HCT116 (cell line): Measurements from ENCODE around the gene DTWD2. TPM values are rescaled to one million over a fixed set of nuclear protein-coding genes. Genes with fewer than 3 reads are reported as not detected.
A peak's percentile ranks its signal among the peaks of the same experiment; 100 is the strongest.

ENCODE experiments used
- ATAC-seq: fragments of 200-7000 bp; cut with Tn5 transposase; 2 replicates; pipeline ENCODE4 v1.9.1; 2020; ENCODE audit warnings: mild to moderate bottlenecking, moderate library complexity
- BruUV-seq: library from RNA; stranded (reverse); fragments of 400-500 nt; replicated peaks from 2 replicates; lab custom pipeline; 2021; lab: Mats Ljungman, UMichigan
- CTCF ChIA-PET: fragments of 300-600 bp; sonication (Branson Sonifier 250); formaldehyde crosslinking; loops from one replicate; lab custom pipeline; 2021; ENCODE audit warnings: antibody characterized with exemption; lab: Charles Lee
- POLR2A ChIA-PET: fragments of 300-600, 350-600 bp; sonication (Branson Sonifier 250); formaldehyde crosslinking; loops from one replicate; lab custom pipeline; 2021; ENCODE audit warnings: antibody characterized with exemption; lab: Charles Lee
- RAD21 ChIA-PET, 2 experiments: fragments of 300-600 bp; sonication (Branson Sonifier 250); formaldehyde crosslinking; loops; one replicate each; lab custom pipeline; 2023; ENCODE audit warnings: low total read pairs in 2 of 2; ENCODE audit not compliant: uncharacterized antibody in 2 of 2, unreplicated experiment in 2 of 2, low non-redundant PET in 1 of 2; lab: Charles Lee
- DNase-seq: peaks from one replicate; pipeline ENCODE4 v3.0.0-alpha.2; 2010; ENCODE audit warnings: low read depth, low spot score
- H2AFZ ChIP-seq: fragments of 200-600 bp; shearing (Covaris generic), sonication (generic); 2 replicates; pipeline ENCODE4 v1.6.1; 2017; ENCODE audit warnings: low read depth, mixed run types, mixed read lengths, antibody characterized with exemption, low read length; ENCODE audit not compliant: poor library complexity, severe bottlenecking
- H3K27ac ChIP-seq: 2 replicates; pipeline ENCODE4 v1.5.1; 2012; ENCODE audit warnings: low read depth, low read length
- H3K27me3 ChIP-seq: fragments of 200-600 bp; sonication (generic); 2 replicates; pipeline ENCODE4 v1.6.1; 2016; ENCODE audit warnings: mixed run types, low read length, mixed read lengths; ENCODE audit not compliant: insufficient read depth
- H3K36me3 ChIP-seq, 2 experiments: fragments of 200-500 bp in 1 of 2; fragments of 200-600 bp in 1 of 2; sonication (Bioruptor generic) in 1 of 2; sonication (generic) in 1 of 2; 2 replicates each; pipeline versions ENCODE4 v1.5.1 to v1.6.1; 2014 to 2016; ENCODE audit warnings: low read length in 2 of 2, inconsistent platforms in 1 of 2, mixed read lengths in 1 of 2, mixed run types in 1 of 2; ENCODE audit not compliant: insufficient read depth in 2 of 2, control insufficient read depth in 1 of 2
- H3K4me1 ChIP-seq, 2 experiments: fragments of 200-600 bp in 1 of 2; sonication (generic) in 1 of 2; 2 replicates each; pipeline versions ENCODE4 v1.5.1 to v1.6.1; 2012 to 2017; ENCODE audit warnings: low read length in 2 of 2, inconsistent platforms in 1 of 2, mild to moderate bottlenecking in 1 of 2, mixed read lengths in 1 of 2, mixed run types in 1 of 2, moderate library complexity in 1 of 2; ENCODE audit not compliant: insufficient read depth in 2 of 2, control insufficient read depth in 1 of 2
- H3K4me2 ChIP-seq: fragments of 200-600 bp; sonication (generic); 2 replicates; pipeline ENCODE4 v1.6.1; 2017; ENCODE audit warnings: mixed run types, low read length, mixed read lengths
- H3K4me3 ChIP-seq, 2 experiments: fragments of 200-600 bp in 1 of 2; sonication (generic) in 1 of 2; replicated peaks in 1 of 2; 2 replicates each; pipeline ENCODE4 v1.5.1; 2011 to 2016; ENCODE audit warnings: low read length in 2 of 2, control low read depth in 1 of 2, low read depth in 1 of 2, mild to moderate bottlenecking in 1 of 2, mixed read lengths in 1 of 2, mixed run types in 1 of 2
- H3K79me2 ChIP-seq: fragments of 200-600 bp; sonication (generic); 2 replicates; pipeline ENCODE4 v1.6.1; 2017; ENCODE audit warnings: mild to moderate bottlenecking, mixed run types, low read length, moderate library complexity, mixed read lengths; ENCODE audit not compliant: insufficient read depth
- H3K9ac ChIP-seq: fragments of 200-600 bp; sonication (generic); 2 replicates; pipeline ENCODE4 v1.6.1; 2016; ENCODE audit warnings: low read length, mixed read lengths
- H3K9me2 ChIP-seq: fragments of 200-600 bp; sonication (generic), shearing (Covaris generic); 2 replicates; pipeline ENCODE4 v1.6.1; 2017; ENCODE audit warnings: mixed run types, mild to moderate bottlenecking, moderate library complexity; ENCODE audit not compliant: insufficient read depth
- H3K9me3 ChIP-seq, 2 experiments: fragments of 200-500 bp in 1 of 2; fragments of 200-600 bp in 1 of 2; sonication (Bioruptor generic) in 1 of 2; sonication (generic) in 1 of 2; 2 replicates each; pipeline ENCODE4 v1.6.1; 2014 to 2017; ENCODE audit warnings: low read length in 2 of 2, mixed read lengths in 2 of 2, inconsistent platforms in 1 of 2, low read depth in 1 of 2, mild to moderate bottlenecking in 1 of 2, mixed run types in 1 of 2, moderate library complexity in 1 of 2; ENCODE audit not compliant: control insufficient read depth in 1 of 2, insufficient read depth in 1 of 2
- H4K20me1 ChIP-seq: fragments of 200-600 bp; sonication (generic), shearing (Covaris generic); 2 replicates; pipeline ENCODE4 v1.6.1; 2017; ENCODE audit warnings: mixed run types, mild to moderate bottlenecking, moderate library complexity; ENCODE audit not compliant: insufficient read depth
- CEBPB ChIP-seq: IDR thresholded peaks from 2 replicates; pipeline ENCODE4 v1.6.1; 2012; ENCODE audit warnings: low read depth
- EGR1 ChIP-seq: IDR thresholded peaks from 2 replicates; pipeline ENCODE4 v1.6.1; 2012; ENCODE audit warnings: low read depth
- EZH2 ChIP-seq: fragments of 200-600 bp; sonication (generic); IDR thresholded peaks from 2 replicates; pipeline ENCODE4 v1.6.1; 2017; ENCODE audit warnings: antibody characterized with exemption, mixed run types
- EZH2phosphoT487 ChIP-seq: fragments of 200-600 bp; IDR thresholded peaks from 2 replicates; pipeline ENCODE4 v1.6.1; 2018; ENCODE audit warnings: antibody characterized with exemption, borderline replicate concordance
- RAD21 ChIP-seq: IDR thresholded peaks from 2 replicates; pipeline ENCODE4 v1.6.1; 2012; ENCODE audit warnings: low read depth, mild to moderate bottlenecking
- SIN3A ChIP-seq: IDR thresholded peaks from 2 replicates; pipeline ENCODE4 v1.6.1; 2012; ENCODE audit warnings: low read depth
- YY1 ChIP-seq: IDR thresholded peaks from 2 replicates; pipeline ENCODE4 v1.6.1; 2011; ENCODE audit warnings: low read length, low read depth, moderate library complexity, mild to moderate bottlenecking; ENCODE audit not compliant: insufficient replicate concordance; ENCODE audit errors: extremely low read depth
- ZFX ChIP-seq: fragments of 450-650 bp; IDR thresholded peaks from 2 replicates; pipeline ENCODE4 v1.6.1; 2017
- intact Hi-C: fragments of 100-400 bp; cut with micrococcal nuclease; formaldehyde crosslinking; loops from 2 replicates; pipeline ENCODE4 v1.10.0; 2022
- total RNA-seq: library from RNA; stranded (reverse); gene quantifications from one replicate; pipeline ENCODE4 v1.2.1, GENCODE V29; 2021; ENCODE audit not compliant: unreplicated experiment
- TF ChIP-seq, protein P1 (sequence below): IDR thresholded peaks from 2 replicates; pipeline ENCODE4 v1.6.1; 2012
- TF ChIP-seq, protein P2 (sequence below): IDR thresholded peaks from 2 replicates; pipeline ENCODE4 v1.6.1; 2012; ENCODE audit warnings: low read depth
- TF ChIP-seq, protein P3 (sequence below), 3 experiments: fragments of 200-600 bp in 1 of 3; sonication (generic) in 1 of 3; IDR thresholded peaks in 2 of 3; conservative IDR thresholded peaks in 1 of 3; 2 replicates each; pipeline ENCODE4 v1.5.1; 2012 to 2017; ENCODE audit warnings: low read depth in 2 of 3, low read length in 2 of 3, antibody characterized with exemption in 1 of 3, borderline replicate concordance in 1 of 3, control low read depth in 1 of 3, mild to moderate bottlenecking in 1 of 3, mixed read lengths in 1 of 3, mixed run types in 1 of 3, moderate library complexity in 1 of 3; ENCODE audit not compliant: insufficient read depth in 1 of 3

The DTWD2 gene
- total RNA-seq, 1 experiment from 2014 or later = 5.2 TPM

DNA sequence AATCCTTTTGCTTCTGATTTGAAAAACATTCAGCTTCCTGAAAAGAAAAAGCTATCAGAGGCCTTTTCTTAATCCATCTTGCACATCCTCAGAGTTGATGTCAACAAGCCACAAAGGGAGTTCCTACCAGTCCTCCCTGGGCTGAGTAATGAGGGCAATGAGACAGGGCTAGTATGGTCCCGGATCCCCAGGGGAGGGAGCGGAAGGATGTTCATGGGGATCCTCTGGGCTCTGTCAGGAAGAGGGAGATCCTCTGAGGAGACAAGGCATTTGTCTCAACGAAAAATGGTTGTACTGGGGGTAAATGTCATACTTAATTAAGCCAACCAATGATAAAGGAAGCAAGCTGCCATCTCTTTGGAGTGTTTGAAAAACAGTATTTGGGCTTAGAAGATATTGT is 195.3 kb downstream of the DTWD2 start:
- no peak overlapping the region for H3K27ac ChIP-seq
- CTCF ChIA-PET = no interaction called here
- no peaks in the 10 kb centered on the region for H3K9me3 ChIP-seq
- RAD21 ChIA-PET = no interaction called here
- H3K79me2 ChIP-seq = no peaks in the 10 kb centered on the region
- POLR2A ChIA-PET = no interaction called here
- H3K36me3 ChIP-seq = no peaks in the 10 kb centered on the region
- no peak overlapping the region for H3K4me2 ChIP-seq
- TF ChIP-seq RAD21 (no peak), SIN3A (no peak), EZH2phosphoT487 (no peak), EZH2 (no peak), ZFX (no peak), EGR1 (no peak), CEBPB (no peak)
- TF ChIP-seq, protein P1, sequence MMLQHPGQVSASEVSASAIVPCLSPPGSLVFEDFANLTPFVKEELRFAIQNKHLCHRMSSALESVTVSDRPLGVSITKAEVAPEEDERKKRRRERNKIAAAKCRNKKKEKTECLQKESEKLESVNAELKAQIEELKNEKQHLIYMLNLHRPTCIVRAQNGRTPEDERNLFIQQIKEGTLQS = no peak
- intact Hi-C loops = loop anchor here (10.0 kb wide), 1 partner anchor 1718 kb away; no protein-coding TSS in a partner anchor
- H3K9ac ChIP-seq = no peak overlapping the region
- ATAC-seq (no peak), DNase-seq (no peak)
- no peak overlapping the region for H2AFZ ChIP-seq
- H4K20me1 ChIP-seq = no peaks in the 10 kb centered on the region
- H3K9me2 ChIP-seq = no peaks in the 10 kb centered on the region
- no peaks in the 10 kb centered on the region for H3K4me1 ChIP-seq
- BruUV-seq = no TSS peak
- no peaks in the 10 kb centered on the region for H3K27me3 ChIP-seq
- H3K4me3 ChIP-seq = no peak overlapping the region

DNA sequence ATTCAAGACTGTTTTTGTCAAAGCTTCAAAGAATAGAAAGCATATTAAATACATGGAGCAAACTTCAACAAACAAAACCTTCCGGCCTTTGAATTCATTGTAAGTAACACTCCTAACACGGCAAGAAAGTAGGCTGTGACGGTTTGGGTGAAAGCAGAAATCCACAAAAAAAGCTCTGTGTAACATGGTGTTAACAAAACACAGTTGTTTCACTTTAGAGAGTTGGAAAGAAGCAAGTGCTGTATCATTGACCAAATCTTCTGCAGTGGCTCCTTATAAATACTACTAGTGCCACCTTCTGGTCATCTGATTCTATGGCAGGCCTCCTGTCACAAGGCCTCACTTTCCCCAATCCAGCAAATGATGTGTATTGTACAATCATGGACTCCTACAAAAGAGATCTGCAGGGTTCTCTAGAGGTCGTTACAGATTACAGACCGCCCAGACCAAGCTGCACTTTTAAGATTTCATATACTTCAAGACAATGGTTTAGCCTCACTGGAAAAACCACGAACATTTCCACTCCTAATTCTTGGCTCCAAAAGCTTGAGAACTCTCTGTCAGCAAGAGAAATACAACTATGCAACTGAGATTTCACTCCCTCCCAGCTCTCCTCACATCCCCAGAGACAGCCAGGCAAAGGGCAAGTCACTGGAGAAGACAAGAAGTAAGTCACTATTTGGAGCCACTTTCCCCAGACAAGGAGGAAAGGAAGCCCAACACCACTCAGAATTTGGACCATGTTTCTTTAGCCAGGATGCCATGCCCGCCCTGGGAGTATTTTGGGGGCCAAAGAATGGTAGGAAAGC is 196.2 kb downstream of the DTWD2 start:
- BruUV-seq = no TSS peak
- TF ChIP-seq, protein P1 = no peak
- TF ChIP-seq, protein P2, sequence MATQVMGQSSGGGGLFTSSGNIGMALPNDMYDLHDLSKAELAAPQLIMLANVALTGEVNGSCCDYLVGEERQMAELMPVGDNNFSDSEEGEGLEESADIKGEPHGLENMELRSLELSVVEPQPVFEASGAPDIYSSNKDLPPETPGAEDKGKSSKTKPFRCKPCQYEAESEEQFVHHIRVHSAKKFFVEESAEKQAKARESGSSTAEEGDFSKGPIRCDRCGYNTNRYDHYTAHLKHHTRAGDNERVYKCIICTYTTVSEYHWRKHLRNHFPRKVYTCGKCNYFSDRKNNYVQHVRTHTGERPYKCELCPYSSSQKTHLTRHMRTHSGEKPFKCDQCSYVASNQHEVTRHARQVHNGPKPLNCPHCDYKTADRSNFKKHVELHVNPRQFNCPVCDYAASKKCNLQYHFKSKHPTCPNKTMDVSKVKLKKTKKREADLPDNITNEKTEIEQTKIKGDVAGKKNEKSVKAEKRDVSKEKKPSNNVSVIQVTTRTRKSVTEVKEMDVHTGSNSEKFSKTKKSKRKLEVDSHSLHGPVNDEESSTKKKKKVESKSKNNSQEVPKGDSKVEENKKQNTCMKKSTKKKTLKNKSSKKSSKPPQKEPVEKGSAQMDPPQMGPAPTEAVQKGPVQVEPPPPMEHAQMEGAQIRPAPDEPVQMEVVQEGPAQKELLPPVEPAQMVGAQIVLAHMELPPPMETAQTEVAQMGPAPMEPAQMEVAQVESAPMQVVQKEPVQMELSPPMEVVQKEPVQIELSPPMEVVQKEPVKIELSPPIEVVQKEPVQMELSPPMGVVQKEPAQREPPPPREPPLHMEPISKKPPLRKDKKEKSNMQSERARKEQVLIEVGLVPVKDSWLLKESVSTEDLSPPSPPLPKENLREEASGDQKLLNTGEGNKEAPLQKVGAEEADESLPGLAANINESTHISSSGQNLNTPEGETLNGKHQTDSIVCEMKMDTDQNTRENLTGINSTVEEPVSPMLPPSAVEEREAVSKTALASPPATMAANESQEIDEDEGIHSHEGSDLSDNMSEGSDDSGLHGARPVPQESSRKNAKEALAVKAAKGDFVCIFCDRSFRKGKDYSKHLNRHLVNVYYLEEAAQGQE = no peak
- TF ChIP-seq, protein P3, sequence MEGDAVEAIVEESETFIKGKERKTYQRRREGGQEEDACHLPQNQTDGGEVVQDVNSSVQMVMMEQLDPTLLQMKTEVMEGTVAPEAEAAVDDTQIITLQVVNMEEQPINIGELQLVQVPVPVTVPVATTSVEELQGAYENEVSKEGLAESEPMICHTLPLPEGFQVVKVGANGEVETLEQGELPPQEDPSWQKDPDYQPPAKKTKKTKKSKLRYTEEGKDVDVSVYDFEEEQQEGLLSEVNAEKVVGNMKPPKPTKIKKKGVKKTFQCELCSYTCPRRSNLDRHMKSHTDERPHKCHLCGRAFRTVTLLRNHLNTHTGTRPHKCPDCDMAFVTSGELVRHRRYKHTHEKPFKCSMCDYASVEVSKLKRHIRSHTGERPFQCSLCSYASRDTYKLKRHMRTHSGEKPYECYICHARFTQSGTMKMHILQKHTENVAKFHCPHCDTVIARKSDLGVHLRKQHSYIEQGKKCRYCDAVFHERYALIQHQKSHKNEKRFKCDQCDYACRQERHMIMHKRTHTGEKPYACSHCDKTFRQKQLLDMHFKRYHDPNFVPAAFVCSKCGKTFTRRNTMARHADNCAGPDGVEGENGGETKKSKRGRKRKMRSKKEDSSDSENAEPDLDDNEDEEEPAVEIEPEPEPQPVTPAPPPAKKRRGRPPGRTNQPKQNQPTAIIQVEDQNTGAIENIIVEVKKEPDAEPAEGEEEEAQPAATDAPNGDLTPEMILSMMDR (IDR thresholded peaks at IDR 0.05 in 2 of 3, conservative IDR thresholded peaks at IDR 0.05 in 1 of 3; ENCODE audit: borderline replicate concordance in 1 of 3, insufficient read depth in 1 of 3, low read depth in 2 of 3, low read length in 2 of 3) = peak; percentile 52 to 87 (median 70); a peak in 5 of 6 replicates
- TF ChIP-seq YY1 (no peak), RAD21 (peak; percentile 83)
- Histone ChIP-seq H3K36me3 (no peaks in the 10 kb centered on the region), H3K9me3 (no peaks in the 10 kb centered on the region), H3K27ac (no peak overlapping the region), H3K4me1 (no peaks in the 10 kb centered on the region), H2AFZ (peak overlapping the region; percentile 81), H3K79me2 (no peaks in the 10 kb centered on the region), H3K9me2 (no peaks in the 10 kb centered on the region), H3K27me3 (no peaks in the 10 kb centered on the region), H3K4me3 (no peak overlapping the region), H4K20me1 (no peaks in the 10 kb centered on the region), H3K4me2 (no peak overlapping the region), H3K9ac (no peak overlapping the region)
- peak; percentile 90 for ATAC-seq
- intact Hi-C loops = loop anchor here (10.0 kb wide), 1 partner anchor 1717 kb away; no protein-coding TSS in a partner anchor
- ChIA-PET CTCF (interaction anchor here (1.0 to 1.6 kb wide), 3 partner anchors 17 to 181 kb away, joined by 3 to 5 read pairs (median 4); no protein-coding TSS in a partner anchor), RAD21 (no interaction called here), POLR2A (no interaction called here)
- DNase-seq = peak; percentile 45
